GM12873 (cell line): ENCODE data around the gene S100A9.

ENCODE experiments used
- TF ChIP-seq, protein P1 (sequence below): IDR thresholded peaks from 2 replicates; pipeline ENCODE4 v1.5.1; 2012; ENCODE audit warnings: low read depth, mild to moderate bottlenecking, moderate library complexity, low read length, control low read depth; ENCODE audit not compliant: insufficient read depth; ENCODE audit errors: missing control alignments

S100A9 gene

DNA sequence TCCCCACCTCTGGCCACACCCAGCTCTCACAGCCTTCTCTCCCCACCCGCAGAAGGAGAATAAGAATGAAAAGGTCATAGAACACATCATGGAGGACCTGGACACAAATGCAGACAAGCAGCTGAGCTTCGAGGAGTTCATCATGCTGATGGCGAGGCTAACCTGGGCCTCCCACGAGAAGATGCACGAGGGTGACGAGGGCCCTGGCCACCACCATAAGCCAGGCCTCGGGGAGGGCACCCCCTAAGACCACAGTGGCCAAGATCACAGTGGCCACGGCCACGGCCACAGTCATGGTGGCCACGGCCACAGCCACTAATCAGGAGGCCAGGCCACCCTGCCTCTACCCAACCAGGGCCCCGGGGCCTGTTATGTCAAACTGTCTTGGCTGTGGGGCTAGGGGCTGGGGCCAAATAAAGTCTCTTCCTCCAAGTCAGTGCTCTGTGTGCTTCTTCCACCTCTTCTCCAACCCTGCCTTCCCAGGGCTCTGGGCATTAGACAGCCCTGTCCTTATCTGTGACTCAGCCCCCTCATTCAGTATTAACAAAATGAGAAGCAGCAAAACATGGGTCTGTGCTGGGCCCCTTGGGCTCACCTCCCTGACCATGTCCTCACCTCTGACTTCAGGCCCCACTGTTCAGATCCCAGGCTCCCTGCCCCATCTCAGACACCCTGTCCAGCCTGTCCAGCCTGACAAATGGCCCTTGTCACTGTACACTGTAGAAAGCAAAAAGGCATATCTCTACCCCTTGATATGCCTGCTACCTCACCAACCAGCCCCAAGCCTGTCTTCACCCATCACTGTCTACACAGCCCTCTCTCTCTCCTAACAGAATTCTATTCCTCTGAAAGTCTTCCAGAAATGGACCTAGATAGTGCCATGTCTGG lies 3.2 kb downstream of the S100A9 start:
- TF ChIP-seq, protein P1, sequence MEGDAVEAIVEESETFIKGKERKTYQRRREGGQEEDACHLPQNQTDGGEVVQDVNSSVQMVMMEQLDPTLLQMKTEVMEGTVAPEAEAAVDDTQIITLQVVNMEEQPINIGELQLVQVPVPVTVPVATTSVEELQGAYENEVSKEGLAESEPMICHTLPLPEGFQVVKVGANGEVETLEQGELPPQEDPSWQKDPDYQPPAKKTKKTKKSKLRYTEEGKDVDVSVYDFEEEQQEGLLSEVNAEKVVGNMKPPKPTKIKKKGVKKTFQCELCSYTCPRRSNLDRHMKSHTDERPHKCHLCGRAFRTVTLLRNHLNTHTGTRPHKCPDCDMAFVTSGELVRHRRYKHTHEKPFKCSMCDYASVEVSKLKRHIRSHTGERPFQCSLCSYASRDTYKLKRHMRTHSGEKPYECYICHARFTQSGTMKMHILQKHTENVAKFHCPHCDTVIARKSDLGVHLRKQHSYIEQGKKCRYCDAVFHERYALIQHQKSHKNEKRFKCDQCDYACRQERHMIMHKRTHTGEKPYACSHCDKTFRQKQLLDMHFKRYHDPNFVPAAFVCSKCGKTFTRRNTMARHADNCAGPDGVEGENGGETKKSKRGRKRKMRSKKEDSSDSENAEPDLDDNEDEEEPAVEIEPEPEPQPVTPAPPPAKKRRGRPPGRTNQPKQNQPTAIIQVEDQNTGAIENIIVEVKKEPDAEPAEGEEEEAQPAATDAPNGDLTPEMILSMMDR, result no peak

DNA sequence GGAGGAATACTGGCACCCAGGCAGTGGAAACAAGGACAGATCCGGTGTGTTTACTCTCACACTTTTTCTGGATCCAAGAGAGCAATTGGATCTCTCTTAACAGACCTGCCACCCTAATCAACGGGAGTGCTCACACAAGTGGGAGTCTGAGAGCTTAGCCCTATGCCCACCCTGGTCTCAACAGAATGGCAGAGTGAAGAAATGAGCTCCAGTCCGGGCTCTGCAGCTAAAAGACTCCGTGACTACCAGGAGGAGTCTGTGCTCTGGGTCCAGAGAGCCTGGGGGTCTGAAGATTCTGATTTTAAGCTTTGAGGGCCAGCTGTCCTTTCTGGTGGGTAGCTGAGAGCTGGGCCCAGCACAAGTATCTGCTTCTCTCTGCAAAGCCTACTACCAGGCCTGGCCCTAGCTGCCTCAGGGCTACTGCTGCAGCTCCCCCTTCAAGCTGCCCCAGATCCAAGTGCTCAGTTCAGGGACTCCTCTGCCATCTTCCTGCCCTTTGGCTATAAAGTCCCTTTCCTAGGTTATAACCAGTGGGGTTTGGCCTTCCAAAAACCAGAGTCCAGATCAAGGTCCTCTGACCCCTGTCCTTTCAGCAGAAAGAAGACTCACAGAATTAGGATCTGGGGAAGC lies 3.9 kb downstream of the S100A9 start:
- TF ChIP-seq, protein P1, result no peak

DNA sequence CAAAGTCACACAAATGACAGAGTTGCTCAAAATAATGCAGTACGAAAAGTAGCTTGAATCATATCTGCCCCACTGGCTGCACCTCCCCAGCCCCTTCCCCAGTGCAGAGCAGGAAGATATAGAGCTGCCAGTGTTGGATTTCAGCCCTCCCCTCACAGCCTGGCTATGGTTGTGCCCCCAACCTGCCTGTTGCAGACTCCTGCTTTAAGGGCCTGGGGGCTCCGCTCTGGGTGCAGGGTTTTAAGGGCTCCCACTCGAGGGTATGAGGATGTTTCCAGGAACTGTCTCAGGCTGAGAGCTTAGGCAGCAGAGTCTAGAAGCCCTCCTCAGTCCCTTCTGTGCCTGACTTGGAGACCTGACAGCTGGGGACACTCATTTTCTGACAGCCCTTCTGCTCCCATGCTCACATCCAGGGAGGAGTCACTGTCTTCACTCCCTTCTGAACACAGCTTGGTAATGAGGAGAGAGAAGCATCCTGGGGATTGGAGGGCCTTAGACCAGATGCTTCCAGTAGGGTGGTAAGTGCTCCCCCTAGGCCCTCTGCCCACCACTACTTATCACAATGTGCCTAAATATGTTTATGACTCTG lies 4.6 kb downstream of the S100A9 start:
- TF ChIP-seq, protein P1, result no peak

DNA sequence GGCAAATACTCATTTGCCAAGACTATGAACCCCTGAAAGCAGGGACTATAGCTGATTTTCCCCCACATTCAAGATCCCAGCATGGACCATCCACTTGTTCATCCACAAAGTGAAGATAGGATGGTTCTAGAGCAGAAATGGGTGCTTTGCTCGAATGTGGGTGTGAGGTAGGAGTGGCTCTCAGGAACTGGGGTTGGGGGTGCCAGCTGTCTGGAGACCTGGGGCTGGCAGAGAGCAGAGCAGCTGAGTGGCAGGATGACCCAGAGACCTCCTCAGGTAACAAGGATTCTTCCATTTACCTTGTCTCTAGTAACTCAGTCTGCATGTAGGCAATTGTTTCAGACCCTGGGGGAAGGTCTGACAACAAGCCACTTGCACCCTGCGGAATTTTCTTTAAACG lies 6.0 kb downstream of the S100A9 start:
- TF ChIP-seq, protein P1, result no peak

DNA sequence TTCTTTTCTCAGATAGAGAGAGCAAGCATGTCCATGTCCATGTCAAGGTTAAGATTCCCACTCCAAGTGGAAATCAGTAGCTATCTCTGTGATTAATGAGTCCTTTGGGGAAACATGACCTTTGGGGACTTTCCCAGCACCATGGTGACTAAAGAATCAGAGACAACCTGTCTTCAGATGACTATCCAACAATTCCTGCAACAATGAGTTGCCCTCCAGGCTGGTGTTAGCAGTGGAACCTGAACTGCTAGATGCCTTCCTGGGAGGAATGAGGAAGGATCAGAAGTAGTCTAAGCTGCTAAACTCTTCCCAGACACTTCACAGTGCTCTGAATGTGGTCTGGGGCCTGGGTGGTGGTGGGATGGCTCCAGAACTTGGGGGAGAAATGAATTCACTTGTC lies 6.5 kb downstream of the S100A9 start:
- TF ChIP-seq, protein P1, result no peak

DNA sequence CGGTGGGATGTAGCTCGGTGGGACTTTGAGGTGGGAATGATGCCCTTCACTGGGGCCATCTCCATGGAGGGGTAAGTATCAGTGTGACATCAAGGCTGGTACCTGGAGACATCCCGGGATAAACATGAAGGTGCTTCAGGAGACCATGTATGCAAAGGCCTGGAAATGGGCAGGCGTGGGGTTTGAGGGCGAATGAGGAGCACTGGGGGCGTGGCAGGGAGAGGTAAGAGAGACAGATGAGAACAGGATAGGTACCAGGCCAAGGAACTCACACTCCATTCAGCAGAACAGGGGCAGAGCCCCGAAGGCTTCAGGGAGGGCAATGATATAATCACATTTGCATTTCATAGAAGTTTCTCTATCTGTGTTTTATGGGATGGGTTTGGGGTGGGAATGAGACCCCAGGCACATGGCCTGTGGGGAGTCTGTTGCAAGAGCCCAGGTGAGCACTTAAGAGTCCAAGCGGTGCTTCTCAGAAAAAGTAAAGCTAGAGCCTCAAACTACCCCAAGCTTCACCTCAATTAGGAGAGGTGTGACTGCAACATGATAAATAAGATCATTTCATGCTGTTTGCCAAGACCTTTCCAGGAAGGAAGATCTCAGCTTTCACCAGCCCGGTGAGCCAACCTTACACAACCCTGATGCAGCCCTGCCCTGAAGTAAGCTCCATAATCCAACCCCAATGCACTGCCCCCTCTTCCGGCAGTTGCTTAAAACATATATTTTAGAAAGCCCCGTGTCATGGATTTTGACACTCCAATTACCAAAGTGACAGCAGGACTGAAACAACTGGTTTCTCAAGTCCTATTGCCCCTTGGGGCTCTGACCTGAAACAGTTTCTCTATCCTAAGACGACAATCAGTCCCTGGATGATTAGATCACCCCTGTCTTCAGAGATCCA lies 7.4 kb downstream of the S100A9 start:
- TF ChIP-seq, protein P1, result no peak

DNA sequence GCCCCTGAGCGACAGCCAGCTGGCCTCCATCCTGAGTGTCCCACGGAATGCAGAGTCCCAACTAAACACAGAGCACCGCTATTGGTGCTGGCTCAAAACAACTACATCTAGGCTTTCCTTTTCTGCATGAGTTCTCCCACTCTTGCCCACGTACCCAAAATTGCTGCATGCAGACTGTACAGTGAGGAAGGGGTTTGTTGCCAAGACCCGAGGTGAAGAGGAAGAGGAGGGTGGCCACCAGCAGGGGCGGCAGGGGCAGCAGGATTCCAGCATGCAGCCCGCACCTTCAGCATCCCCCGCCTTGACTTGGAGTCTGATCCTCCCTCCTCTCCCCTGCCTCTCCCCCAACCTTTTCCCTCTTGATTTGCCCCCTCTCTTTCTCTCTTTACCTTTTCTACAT lies 8.0 kb downstream of the S100A9 start:
- TF ChIP-seq, protein P1, result no peak
